Panc1 (cell line): Measurements from ENCODE around the gene IGFBP1. TPM values are rescaled to one million over a fixed set of nuclear protein-coding genes. Genes with fewer than 3 reads are reported as not detected.

ENCODE experiments used
- ATAC-seq: fragments of 200-7000 bp; cut with Tn5 transposase; 2 replicates; pipeline ENCODE4 v1.9.1; 2020; ENCODE audit warnings: mild to moderate bottlenecking, moderate library complexity
- BruUV-seq: library from RNA; stranded (reverse); fragments of 400-500 nt; replicated peaks from 2 replicates; lab custom pipeline; 2021; lab: Mats Ljungman, UMichigan
- CTCF ChIA-PET: fragments of 300-600 bp; sonication (Branson Sonifier 250); formaldehyde crosslinking; loops from one replicate; lab custom pipeline; 2022; ENCODE audit warnings: antibody characterized with exemption; lab: Charles Lee
- POLR2A ChIA-PET: fragments of 300-600 bp; sonication (Branson Sonifier 250); formaldehyde crosslinking; loops from one replicate; lab custom pipeline; 2022; ENCODE audit warnings: antibody characterized with exemption; lab: Charles Lee
- DNase-seq: peaks from one replicate; pipeline ENCODE4 v3.0.0-alpha.2; 2010; ENCODE audit warnings: low read depth, low spot score
- H3K27ac ChIP-seq: 2 replicates; pipeline ENCODE4 v1.5.1; 2011; ENCODE audit warnings: mild to moderate bottlenecking, low read length, inconsistent platforms
- H3K27me3 ChIP-seq: fragments of 200-500 bp; sonication (Bioruptor generic); 2 replicates; pipeline ENCODE4 v1.6.0; 2014; ENCODE audit warnings: low read length, inconsistent platforms; ENCODE audit not compliant: control insufficient read depth, insufficient read depth
- H3K36me3 ChIP-seq: fragments of 200-500 bp; sonication (Bioruptor generic); 2 replicates; pipeline ENCODE4 v1.5.1; 2014; ENCODE audit warnings: inconsistent platforms, mild to moderate bottlenecking, low read length, moderate library complexity; ENCODE audit not compliant: control insufficient read depth, insufficient read depth
- H3K4me1 ChIP-seq: 2 replicates; pipeline ENCODE4 v1.5.1; 2011; ENCODE audit warnings: inconsistent platforms, mild to moderate bottlenecking, low read length, moderate library complexity; ENCODE audit not compliant: control insufficient read depth, insufficient read depth
- H3K4me3 ChIP-seq, 2 experiments: 2 replicates each; pipeline ENCODE4 v1.5.1; 2011 to 2012; ENCODE audit warnings: low read depth in 2 of 2, low read length in 2 of 2, mild to moderate bottlenecking in 2 of 2, inconsistent platforms in 1 of 2, moderate library complexity in 1 of 2
- H3K9me3 ChIP-seq: fragments of 200-500 bp; sonication (Bioruptor generic); 2 replicates; pipeline ENCODE4 v1.5.1; 2014; ENCODE audit warnings: low read depth, mild to moderate bottlenecking, inconsistent platforms, low read length, moderate library complexity; ENCODE audit not compliant: control insufficient read depth, insufficient read depth
- CTCF ChIP-seq: fragments of 450-650 bp; IDR thresholded peaks from 2 replicates; pipeline ENCODE4 v1.5.1; 2017; ENCODE audit warnings: mild to moderate bottlenecking
- POLR2AphosphoS5 ChIP-seq: IDR thresholded peaks from 2 replicates; pipeline ENCODE4 v1.6.1; 2012; ENCODE audit warnings: mild to moderate bottlenecking, low read depth, low read length, moderate library complexity
- REST ChIP-seq, 2 experiments: IDR thresholded peaks; 2 replicates each; pipeline ENCODE4 v1.6.1; 2011 to 2012; ENCODE audit warnings: low read depth in 2 of 2, control low read depth in 1 of 2, low read length in 1 of 2, mild to moderate bottlenecking in 1 of 2, moderate library complexity in 1 of 2; ENCODE audit not compliant: insufficient read depth in 1 of 2
- SIN3A ChIP-seq: IDR thresholded peaks from 2 replicates; pipeline ENCODE4 v1.6.1; 2012; ENCODE audit warnings: low read depth, mild to moderate bottlenecking, low read length, moderate library complexity, borderline replicate concordance; ENCODE audit not compliant: insufficient read depth
- TCF7L2 ChIP-seq: IDR thresholded peaks from 2 replicates; pipeline ENCODE4 v1.6.1; 2011; ENCODE audit warnings: mild to moderate bottlenecking, low read depth, low read length, inconsistent platforms
- in situ Hi-C: cut with HindIII; loops from 2 replicates; pipeline ENCODE4 v1.10.0; 2016; ENCODE audit warnings: low sequenced_read_pairs, low pct_unique_long_range_greater_than_20kb
- intact Hi-C: fragments of 100-400 bp; cut with micrococcal nuclease; formaldehyde crosslinking; loops from one replicate; pipeline ENCODE4 v1.10.0; 2022; ENCODE audit not compliant: unreplicated experiment
- total RNA-seq: library from RNA; stranded (reverse); gene quantifications from one replicate; pipeline ENCODE4 v1.2.1, GENCODE V29; 2021; ENCODE audit not compliant: unreplicated experiment

IGFBP1 gene
- total RNA-seq, 1 experiment from 2014 or later, result 0.33 TPM

- DNase-seq (no peak), ATAC-seq (no peak)
- ChIA-PET POLR2A (no interaction called here), CTCF (no interaction called here)
- no peak for TF ChIP-seq REST (IDR thresholded peaks at IDR 0.05; ENCODE audit: insufficient read depth in 1 of 2, low read depth in 2 of 2, low read length in 1 of 2)
- TF ChIP-seq SIN3A, result no peak
- TF ChIP-seq CTCF, result no peak
- TF ChIP-seq TCF7L2, result no peak
- TF ChIP-seq POLR2AphosphoS5, result no peak
- intact Hi-C loops, result no loop called here
- Histone ChIP-seq H3K27me3 (peaks cover 10% of the 10 kb centered on the region; the same call in 1 of the 2 replicates), H3K4me3 (no peak overlapping the region), H3K36me3 (no peaks in the 10 kb centered on the region), H3K9me3 (no peaks in the 10 kb centered on the region), H3K27ac (no peak overlapping the region), H3K4me1 (no peaks in the 10 kb centered on the region)
- in situ Hi-C loops, result no loop called here
- BruUV-seq, result no TSS peak
Observed at GRCh38 chr7:45867471-45867870, 20.8 kb upstream of the IGFBP1 start.

DNA sequence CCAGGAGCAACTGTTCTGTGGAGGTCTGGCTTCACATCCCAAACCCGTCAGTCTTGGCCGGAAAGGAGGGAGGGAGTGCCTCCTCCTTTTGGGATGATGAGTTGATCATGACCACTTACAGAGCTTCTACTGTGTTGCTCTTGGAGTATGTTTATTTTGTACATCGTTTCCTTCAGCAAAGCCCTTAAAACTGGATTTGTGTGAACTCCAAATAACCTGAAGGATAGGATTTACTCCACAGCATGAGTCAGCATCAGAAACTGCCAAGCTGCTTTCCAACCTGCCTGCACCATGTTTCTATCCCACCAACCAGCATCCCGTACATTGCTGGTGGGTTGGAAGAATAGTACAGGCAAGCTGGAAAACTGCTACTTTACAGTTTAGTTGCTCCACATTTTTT, 18.9 kb upstream of the IGFBP1 start:
- no peak overlapping the region for H3K4me3 ChIP-seq
- H3K27ac ChIP-seq, result no peak overlapping the region
- DNase-seq (no peak), ATAC-seq (no peak)
- no peaks in the 10 kb centered on the region; the same call in 1 of the 2 replicates for H3K4me1 ChIP-seq
- intact Hi-C loops, result no loop called here
- no peaks in the 10 kb centered on the region for H3K9me3 ChIP-seq
- H3K27me3 ChIP-seq, result peaks cover 10% of the 10 kb centered on the region; the same call in 1 of the 2 replicates
- ChIA-PET CTCF (no interaction called here), POLR2A (interaction anchor here (0.7 kb wide), 1 partner anchor 19 kb away, joined by 6 read pairs; no protein-coding TSS in a partner anchor)
- in situ Hi-C loops, result no loop called here
- H3K36me3 ChIP-seq, result no peaks in the 10 kb centered on the region
- BruUV-seq, result no TSS peak
- TF ChIP-seq SIN3A (no peak), CTCF (no peak), TCF7L2 (no peak), POLR2AphosphoS5 (no peak)
